Measurements from ENCODE around the gene BTBD1.

The BTBD1 gene

DNA sequence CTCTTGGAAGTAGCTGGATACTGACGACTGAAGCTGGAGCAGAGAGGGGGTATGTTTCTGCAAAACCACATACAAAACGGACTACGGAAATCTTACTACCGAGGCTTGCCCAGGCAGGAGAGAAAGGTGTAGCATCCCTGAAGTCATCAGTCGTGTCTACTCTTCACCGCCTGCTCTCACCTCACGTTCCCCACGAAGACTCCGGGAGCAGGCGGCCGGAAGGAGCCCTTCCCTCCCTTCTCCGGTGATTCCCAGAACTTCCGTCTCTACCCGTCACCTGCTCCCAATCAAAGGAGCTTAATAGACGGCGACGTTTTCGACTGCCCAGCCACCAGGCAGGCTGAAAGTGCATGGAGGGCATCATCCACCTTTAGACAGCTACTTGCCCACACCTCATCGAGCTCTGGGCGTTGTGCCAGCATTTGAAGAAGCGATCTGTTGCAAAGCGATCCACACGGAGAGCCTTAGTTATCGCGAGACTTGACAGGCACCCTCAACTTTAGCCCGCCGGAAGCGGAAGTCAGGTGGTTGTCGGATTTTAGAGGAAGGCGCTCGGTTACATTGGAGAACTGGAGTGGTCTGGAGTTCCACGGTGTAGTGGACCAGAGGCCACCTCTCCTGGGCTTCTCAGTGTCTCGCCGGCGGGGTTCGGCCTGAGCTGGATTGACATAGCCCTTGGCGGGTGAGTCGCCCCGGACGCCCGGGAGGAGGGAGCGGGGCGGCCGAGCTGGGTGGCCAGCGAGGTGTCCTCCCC, 81.2 kb downstream of the BTBD1 start, which contains the start of gene RAMAC:
Gene RAMAC, plus strand, starts transcription at position 523 of the 754 bp plus-strand sequence. CDS start 2,809 bp downstream, outside the sequence.
- no peak; the same call in 1 of the 2 replicates for TF ChIP-seq ISL1 (CRISPR knock-in tag; IDR thresholded peaks at IDR 0.05)
- TF ChIP-seq PPARA (CRISPR knock-in tag; IDR thresholded peaks at IDR 0.05; ENCODE audit: borderline replicate concordance) = no peak
- TF ChIP-seq, protein P1, sequence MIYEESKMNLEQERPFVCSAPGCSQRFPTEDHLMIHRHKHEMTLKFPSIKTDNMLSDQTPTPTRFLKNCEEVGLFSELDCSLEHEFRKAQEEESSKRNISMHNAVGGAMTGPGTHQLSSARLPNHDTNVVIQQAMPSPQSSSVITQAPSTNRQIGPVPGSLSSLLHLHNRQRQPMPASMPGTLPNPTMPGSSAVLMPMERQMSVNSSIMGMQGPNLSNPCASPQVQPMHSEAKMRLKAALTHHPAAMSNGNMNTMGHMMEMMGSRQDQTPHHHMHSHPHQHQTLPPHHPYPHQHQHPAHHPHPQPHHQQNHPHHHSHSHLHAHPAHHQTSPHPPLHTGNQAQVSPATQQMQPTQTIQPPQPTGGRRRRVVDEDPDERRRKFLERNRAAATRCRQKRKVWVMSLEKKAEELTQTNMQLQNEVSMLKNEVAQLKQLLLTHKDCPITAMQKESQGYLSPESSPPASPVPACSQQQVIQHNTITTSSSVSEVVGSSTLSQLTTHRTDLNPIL (CRISPR knock-in tag; IDR thresholded peaks at IDR 0.05; ENCODE audit: low read depth) = no peak
- no peak for TF ChIP-seq CSDC2 (CRISPR knock-in tag; IDR thresholded peaks at IDR 0.05)
- 0 out of 2 replicates have a peak, but pooled peaks have one; percentile 71 for TF ChIP-seq OSR1 (CRISPR knock-in tag; IDR thresholded peaks at IDR 0.05)
- peak; percentile 79; the same call in 1 of the 2 replicates for TF ChIP-seq SNAI2 (CRISPR knock-in tag; IDR thresholded peaks at IDR 0.05)
- TF ChIP-seq TCF4 (CRISPR knock-in tag; IDR thresholded peaks at IDR 0.05; ENCODE audit: borderline replicate concordance) = no peak
- TF ChIP-seq, protein P2, sequence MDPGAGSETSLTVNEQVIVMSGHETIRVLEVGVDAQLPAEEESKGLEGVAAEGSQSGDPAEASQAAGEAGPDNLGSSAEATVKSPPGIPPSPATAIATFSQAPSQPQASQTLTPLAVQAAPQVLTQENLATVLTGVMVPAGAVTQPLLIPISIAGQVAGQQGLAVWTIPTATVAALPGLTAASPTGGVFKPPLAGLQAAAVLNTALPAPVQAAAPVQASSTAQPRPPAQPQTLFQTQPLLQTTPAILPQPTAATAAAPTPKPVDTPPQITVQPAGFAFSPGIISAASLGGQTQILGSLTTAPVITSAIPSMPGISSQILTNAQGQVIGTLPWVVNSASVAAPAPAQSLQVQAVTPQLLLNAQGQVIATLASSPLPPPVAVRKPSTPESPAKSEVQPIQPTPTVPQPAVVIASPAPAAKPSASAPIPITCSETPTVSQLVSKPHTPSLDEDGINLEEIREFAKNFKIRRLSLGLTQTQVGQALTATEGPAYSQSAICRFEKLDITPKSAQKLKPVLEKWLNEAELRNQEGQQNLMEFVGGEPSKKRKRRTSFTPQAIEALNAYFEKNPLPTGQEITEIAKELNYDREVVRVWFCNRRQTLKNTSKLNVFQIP (CRISPR knock-in tag; IDR thresholded peaks at IDR 0.05; ENCODE audit: borderline replicate concordance, low read depth) = no peak
- TF ChIP-seq, protein P3, sequence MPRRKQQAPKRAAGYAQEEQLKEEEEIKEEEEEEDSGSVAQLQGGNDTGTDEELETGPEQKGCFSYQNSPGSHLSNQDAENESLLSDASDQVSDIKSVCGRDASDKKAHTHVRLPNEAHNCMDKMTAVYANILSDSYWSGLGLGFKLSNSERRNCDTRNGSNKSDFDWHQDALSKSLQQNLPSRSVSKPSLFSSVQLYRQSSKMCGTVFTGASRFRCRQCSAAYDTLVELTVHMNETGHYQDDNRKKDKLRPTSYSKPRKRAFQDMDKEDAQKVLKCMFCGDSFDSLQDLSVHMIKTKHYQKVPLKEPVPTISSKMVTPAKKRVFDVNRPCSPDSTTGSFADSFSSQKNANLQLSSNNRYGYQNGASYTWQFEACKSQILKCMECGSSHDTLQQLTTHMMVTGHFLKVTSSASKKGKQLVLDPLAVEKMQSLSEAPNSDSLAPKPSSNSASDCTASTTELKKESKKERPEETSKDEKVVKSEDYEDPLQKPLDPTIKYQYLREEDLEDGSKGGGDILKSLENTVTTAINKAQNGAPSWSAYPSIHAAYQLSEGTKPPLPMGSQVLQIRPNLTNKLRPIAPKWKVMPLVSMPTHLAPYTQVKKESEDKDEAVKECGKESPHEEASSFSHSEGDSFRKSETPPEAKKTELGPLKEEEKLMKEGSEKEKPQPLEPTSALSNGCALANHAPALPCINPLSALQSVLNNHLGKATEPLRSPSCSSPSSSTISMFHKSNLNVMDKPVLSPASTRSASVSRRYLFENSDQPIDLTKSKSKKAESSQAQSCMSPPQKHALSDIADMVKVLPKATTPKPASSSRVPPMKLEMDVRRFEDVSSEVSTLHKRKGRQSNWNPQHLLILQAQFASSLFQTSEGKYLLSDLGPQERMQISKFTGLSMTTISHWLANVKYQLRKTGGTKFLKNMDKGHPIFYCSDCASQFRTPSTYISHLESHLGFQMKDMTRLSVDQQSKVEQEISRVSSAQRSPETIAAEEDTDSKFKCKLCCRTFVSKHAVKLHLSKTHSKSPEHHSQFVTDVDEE (CRISPR knock-in tag; IDR thresholded peaks at IDR 0.05) = no peak
- no peak for TF ChIP-seq ARNTL (CRISPR knock-in tag; IDR thresholded peaks at IDR 0.05; ENCODE audit: borderline replicate concordance, low read depth)
- peak; percentile 67; the same call in 1 of the 2 replicates for TF ChIP-seq ZFP3 (CRISPR knock-in tag; IDR thresholded peaks at IDR 0.05)
- TF ChIP-seq ZNF70 (CRISPR knock-in tag; IDR thresholded peaks at IDR 0.05) = no peak

DNA sequence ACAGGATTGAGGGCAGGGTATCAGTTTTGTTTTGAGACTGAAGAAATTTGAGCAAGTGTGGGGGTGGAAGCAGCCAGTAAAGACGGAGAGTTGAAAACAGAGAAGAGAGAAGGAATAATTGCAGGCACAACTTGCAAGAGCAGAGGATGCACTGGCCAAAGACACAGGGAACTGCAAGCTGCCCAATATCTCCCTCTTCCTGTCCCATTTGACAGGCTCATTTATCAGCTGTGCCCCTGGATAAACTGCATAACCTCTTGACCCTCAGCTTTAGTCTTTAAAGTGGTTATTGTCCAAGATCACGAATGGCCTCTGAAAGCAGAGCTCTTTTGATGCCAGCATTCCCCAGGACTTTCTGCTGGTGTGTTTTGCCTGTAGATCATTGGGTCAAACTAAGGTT, 86.1 kb downstream of the BTBD1 start:
- ATAC-seq = no peak
- TF ChIP-seq, protein P2 (CRISPR knock-in tag; IDR thresholded peaks at IDR 0.05; ENCODE audit: borderline replicate concordance, low read depth) = no peak
- no peak for TF ChIP-seq OSR1 (CRISPR knock-in tag; IDR thresholded peaks at IDR 0.05)
- TF ChIP-seq BACH2 (CRISPR knock-in tag; IDR thresholded peaks at IDR 0.05; ENCODE audit: borderline replicate concordance) = no peak
- TF ChIP-seq, protein P1 (CRISPR knock-in tag; IDR thresholded peaks at IDR 0.05; ENCODE audit: low read depth) = no peak

More for the DNA sequence above, 81.2 kb downstream of the BTBD1 start, which contains the start of gene RAMAC:
- peak; percentile 98 for ATAC-seq

DNA sequence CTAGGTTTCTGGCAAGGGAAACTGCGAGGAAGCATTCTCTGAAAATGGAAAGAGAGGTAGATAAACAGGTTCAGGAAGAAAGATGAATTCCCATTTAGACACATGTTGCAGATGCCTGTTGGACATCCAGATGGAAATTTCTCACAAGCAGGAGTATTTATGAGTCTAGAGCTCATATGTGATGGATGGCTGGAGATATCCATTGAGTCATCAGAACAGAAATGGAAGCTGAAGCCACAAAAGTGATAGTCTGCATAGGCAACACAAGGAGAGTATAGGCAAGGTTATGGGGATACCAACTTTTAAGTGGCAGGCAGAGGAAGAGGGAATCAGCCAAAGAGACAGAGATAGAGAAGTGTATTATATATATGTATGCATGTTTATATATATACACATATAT, 87.3 kb downstream of the BTBD1 start:
- ATAC-seq = no peak
- TF ChIP-seq, protein P3 (CRISPR knock-in tag; IDR thresholded peaks at IDR 0.05) = no peak
- no peak for TF ChIP-seq ZNF70 (CRISPR knock-in tag; IDR thresholded peaks at IDR 0.05)
- TF ChIP-seq ARNTL (CRISPR knock-in tag; IDR thresholded peaks at IDR 0.05; ENCODE audit: borderline replicate concordance, low read depth) = no peak
- TF ChIP-seq OSR1 (CRISPR knock-in tag; IDR thresholded peaks at IDR 0.05) = no peak
- TF ChIP-seq, protein P4, sequence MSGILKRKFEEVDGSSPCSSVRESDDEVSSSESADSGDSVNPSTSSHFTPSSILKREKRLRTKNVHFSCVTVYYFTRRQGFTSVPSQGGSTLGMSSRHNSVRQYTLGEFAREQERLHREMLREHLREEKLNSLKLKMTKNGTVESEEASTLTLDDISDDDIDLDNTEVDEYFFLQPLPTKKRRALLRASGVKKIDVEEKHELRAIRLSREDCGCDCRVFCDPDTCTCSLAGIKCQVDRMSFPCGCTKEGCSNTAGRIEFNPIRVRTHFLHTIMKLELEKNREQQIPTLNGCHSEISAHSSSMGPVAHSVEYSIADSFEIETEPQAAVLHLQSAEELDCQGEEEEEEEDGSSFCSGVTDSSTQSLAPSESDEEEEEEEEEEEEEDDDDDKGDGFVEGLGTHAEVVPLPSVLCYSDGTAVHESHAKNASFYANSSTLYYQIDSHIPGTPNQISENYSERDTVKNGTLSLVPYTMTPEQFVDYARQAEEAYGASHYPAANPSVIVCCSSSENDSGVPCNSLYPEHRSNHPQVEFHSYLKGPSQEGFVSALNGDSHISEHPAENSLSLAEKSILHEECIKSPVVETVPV (CRISPR knock-in tag; IDR thresholded peaks at IDR 0.05) = no peak
- TF ChIP-seq ISL1 (CRISPR knock-in tag; IDR thresholded peaks at IDR 0.05) = no peak
- TF ChIP-seq, protein P5, sequence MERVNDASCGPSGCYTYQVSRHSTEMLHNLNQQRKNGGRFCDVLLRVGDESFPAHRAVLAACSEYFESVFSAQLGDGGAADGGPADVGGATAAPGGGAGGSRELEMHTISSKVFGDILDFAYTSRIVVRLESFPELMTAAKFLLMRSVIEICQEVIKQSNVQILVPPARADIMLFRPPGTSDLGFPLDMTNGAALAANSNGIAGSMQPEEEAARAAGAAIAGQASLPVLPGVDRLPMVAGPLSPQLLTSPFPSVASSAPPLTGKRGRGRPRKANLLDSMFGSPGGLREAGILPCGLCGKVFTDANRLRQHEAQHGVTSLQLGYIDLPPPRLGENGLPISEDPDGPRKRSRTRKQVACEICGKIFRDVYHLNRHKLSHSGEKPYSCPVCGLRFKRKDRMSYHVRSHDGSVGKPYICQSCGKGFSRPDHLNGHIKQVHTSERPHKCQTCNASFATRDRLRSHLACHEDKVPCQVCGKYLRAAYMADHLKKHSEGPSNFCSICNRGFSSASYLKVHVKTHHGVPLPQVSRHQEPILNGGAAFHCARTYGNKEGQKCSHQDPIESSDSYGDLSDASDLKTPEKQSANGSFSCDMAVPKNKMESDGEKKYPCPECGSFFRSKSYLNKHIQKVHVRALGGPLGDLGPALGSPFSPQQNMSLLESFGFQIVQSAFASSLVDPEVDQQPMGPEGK (CRISPR knock-in tag; IDR thresholded peaks at IDR 0.05; ENCODE audit: borderline replicate concordance) = no peak
- TF ChIP-seq BACH2 (CRISPR knock-in tag; IDR thresholded peaks at IDR 0.05; ENCODE audit: borderline replicate concordance) = no peak
- no peak for TF ChIP-seq PPARA (CRISPR knock-in tag; IDR thresholded peaks at IDR 0.05; ENCODE audit: borderline replicate concordance)
- TF ChIP-seq CSDC2 (CRISPR knock-in tag; IDR thresholded peaks at IDR 0.05) = no peak
- TF ChIP-seq ZC3H10 (CRISPR knock-in tag; IDR thresholded peaks at IDR 0.05) = no peak
- TF ChIP-seq GLIS3 (CRISPR knock-in tag; IDR thresholded peaks at IDR 0.05) = no peak
- no peak for TF ChIP-seq SNAI2 (CRISPR knock-in tag; IDR thresholded peaks at IDR 0.05)

Measured in SK-N-SH treated with all-trans-retinoic acid at 6 μM for 48 hours (cell line).